T-helper 1 cell treated with Interleukin-12 subunit alpha and Interleukin-12 subunit beta and Interleukin-4 antibody, amounts not matched to agents 30 ng/mL and 1 ng/mL, for 36 hours (primary cell): Measurements from ENCODE around the gene TIMM29. TPM values are rescaled to one million over a fixed set of nuclear protein-coding genes. Genes with fewer than 3 reads are reported as not detected.

Source experiments
- intact Hi-C: fragments of 100-400 bp; cut with micrococcal nuclease; formaldehyde crosslinking; loops from one replicate; pipeline ENCODE4 v1.15.1; 2024
- total RNA-seq: library from RNA; stranded (reverse); gene quantifications from 2 replicates; pipeline ENCODE4 v1.2.3, GENCODE V29; 2022

The TIMM29 gene
- total RNA-seq, 1 donor from 2014 or later: 19.9 TPM

DNA sequence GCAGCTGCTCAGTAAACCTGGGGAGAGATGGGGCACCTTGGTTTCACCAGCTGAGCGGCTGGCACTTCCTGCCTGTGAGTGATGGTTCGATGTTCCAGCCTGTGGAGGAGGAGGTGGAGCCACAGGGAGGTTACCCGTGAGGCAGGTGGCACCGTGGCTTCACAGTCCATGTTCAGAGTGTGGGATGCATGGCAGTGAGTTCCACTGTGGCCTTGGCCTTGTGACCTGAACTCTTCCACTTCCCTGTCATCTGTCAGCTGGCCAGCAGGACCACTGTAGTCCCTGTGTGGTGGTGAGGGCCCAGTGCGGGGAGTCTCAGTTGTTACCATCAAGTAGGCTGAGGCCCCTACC, 49.1 kb downstream of the TIMM29 start:
- intact Hi-C loops: no loop called here

Other genes starting within 250 kb of the TIMM29 start
- 52.4 and 58.2 TPM in 2 replicates for gene QTRT1, start 227.4 kb upstream of the TIMM29 start, total RNA-seq
- 374 and 410 TPM in 2 replicates for gene DNM2, start 210.7 kb upstream of the TIMM29 start, total RNA-seq
- 12.1 and 14.2 TPM in 2 replicates for gene TMED1, start 92.6 kb upstream of the TIMM29 start, total RNA-seq
- gene C19orf38, start 80.4 kb upstream of the TIMM29 start, total RNA-seq: 4.6 and 5.7 TPM in 2 replicates
- gene CARM1, start 57.3 kb upstream of the TIMM29 start, total RNA-seq: 44.2 and 44.6 TPM in 2 replicates
- gene YIPF2, start 172 bp upstream of the TIMM29 start, total RNA-seq: 27.0 and 32.0 TPM in 2 replicates
- 118 and 120 TPM in 2 replicates for gene SMARCA4, start 32.2 kb downstream of the TIMM29 start, total RNA-seq
- 116 and 121 TPM in 2 replicates for gene LDLR, start 160.7 kb downstream of the TIMM29 start, total RNA-seq
- 35.6 and 37.7 TPM in 2 replicates for gene SPC24, start 227.0 kb downstream of the TIMM29 start, total RNA-seq